Measurements from ENCODE around the gene CDC5L.

- no peak for TF ChIP-seq ZNF274 (IDR thresholded peaks at IDR 0.05; ENCODE audit: low read depth, low read length)
- no peak for TF ChIP-seq YY1 (IDR thresholded peaks at IDR 0.05; ENCODE audit: insufficient read depth, insufficient read length)
- no peak for TF ChIP-seq SUZ12 (IDR thresholded peaks at IDR 0.05; ENCODE audit: extremely low read depth, insufficient read depth, insufficient read length)
Measured at GRCh38 chr6:44456966-44457292, 69.4 kb downstream of the CDC5L start.
